ENCODE measurements around the gene USP30. TPM values are rescaled to one million over a fixed set of nuclear protein-coding genes. Genes with fewer than 3 reads are reported as not detected.

USP30 gene
- total and polyA plus RNA-seq, 9 of the 15 experiments (the other 6 are each of a cell fraction or from before 2014, with no cell fraction given), result 1.4 to 15.2 (median 7.0) TPM

DNA sequence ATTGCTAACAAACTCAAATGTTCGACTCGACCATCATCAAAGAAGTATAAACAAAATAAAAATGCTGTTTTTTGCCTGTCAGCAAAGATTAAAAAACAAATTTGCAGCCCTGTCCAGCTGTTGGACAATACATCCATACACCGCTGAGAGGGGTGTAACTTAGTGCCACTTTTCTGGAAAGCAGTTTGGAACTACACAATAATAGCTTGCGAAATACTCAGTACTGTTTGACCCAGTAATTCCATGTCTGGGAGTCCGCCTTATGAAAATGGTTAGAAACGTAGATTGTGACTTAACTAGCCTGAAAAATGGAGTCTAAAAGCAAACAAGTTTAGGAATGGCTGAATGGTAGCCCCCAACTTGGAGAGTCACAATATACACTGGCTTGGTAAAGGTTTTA lies 6.4 kb downstream of the USP30 start:
- no peak for FAIRE-seq
- BruUV-seq (replicated peaks), result no TSS peak

More for the DNA sequence above, 6.4 kb downstream of the USP30 start:
- CTCF ChIA-PET (ENCODE audit: low intra/inter-chr PET ratio), result interaction anchor here (0.6 kb wide), 1 partner anchor 76 kb away, joined by 3 read pairs; no protein-coding TSS in a partner anchor
- 69% methylated on average over 6 of the region's 6 CpGs for WGBS (ENCODE audit: insufficient coverage, low coverage, missing lambda C conversion rate)
- Histone ChIP-seq H3K27me3 (ENCODE audit: control insufficient read depth in 2 of 2, insufficient read depth in 2 of 2, low read length in 2 of 2) (no peaks in the 10 kb centered on the region), H3K4me2 (ENCODE audit: insufficient read depth, low read length) (no peak overlapping the region), H3K4me1 (replicated peaks in 1 of 2; ENCODE audit: control insufficient read depth in 2 of 2, insufficient read depth in 2 of 2, low read length in 2 of 2) (0 out of 5 replicates have a peak, but pooled peaks cover 0 to under 1% of the 10 kb centered on the region in 2 experiments), H2AFZ (ENCODE audit: low read depth, low read length) (no peak overlapping the region), H3K9me3 (replicated peaks; ENCODE audit: control insufficient read depth, insufficient read depth, low read depth, low read length) (no peaks in the 10 kb centered on the region), H3K27ac (ENCODE audit: extremely low read depth, low read depth, low read length) (no peak overlapping the region), H3K9ac (ENCODE audit: insufficient read depth in 1 of 2, low read depth in 2 of 2, low read length in 2 of 2) (no peak overlapping the region), H3K36me3 (ENCODE audit: control insufficient read depth, insufficient read depth, low read length) (peaks cover 9% of the 10 kb centered on the region; the same call in 2 of the 3 replicates), H3K79me2 (ENCODE audit: control insufficient read depth, insufficient read depth, low read length) (no peaks in the 10 kb centered on the region), H3K9me1 (ENCODE audit: control insufficient read depth, insufficient read depth, low read length) (no peaks in the 10 kb centered on the region), H4K20me1 (replicated peaks; ENCODE audit: control insufficient read depth, insufficient read depth, low read length) (no peaks in the 10 kb centered on the region), H3K4me3 (no peak overlapping the region)
- TF ChIP-seq, protein P1, sequence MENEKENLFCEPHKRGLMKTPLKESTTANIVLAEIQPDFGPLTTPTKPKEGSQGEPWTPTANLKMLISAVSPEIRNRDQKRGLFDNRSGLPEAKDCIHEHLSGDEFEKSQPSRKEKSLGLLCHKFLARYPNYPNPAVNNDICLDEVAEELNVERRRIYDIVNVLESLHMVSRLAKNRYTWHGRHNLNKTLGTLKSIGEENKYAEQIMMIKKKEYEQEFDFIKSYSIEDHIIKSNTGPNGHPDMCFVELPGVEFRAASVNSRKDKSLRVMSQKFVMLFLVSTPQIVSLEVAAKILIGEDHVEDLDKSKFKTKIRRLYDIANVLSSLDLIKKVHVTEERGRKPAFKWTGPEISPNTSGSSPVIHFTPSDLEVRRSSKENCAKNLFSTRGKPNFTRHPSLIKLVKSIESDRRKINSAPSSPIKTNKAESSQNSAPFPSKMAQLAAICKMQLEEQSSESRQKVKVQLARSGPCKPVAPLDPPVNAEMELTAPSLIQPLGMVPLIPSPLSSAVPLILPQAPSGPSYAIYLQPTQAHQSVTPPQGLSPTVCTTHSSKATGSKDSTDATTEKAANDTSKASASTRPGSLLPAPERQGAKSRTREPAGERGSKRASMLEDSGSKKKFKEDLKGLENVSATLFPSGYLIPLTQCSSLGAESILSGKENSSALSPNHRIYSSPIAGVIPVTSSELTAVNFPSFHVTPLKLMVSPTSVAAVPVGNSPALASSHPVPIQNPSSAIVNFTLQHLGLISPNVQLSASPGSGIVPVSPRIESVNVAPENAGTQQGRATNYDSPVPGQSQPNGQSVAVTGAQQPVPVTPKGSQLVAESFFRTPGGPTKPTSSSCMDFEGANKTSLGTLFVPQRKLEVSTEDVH (IDR thresholded peaks at IDR 0.05; ENCODE audit: low read depth, partially characterized antibody), result no peak
- TF ChIP-seq E2F4 (CRISPR knock-in tag; IDR thresholded peaks at IDR 0.05; ENCODE audit: low read depth) (no peak), ZNF316 (IDR thresholded peaks at IDR 0.05) (no peak), TCF3 (CRISPR knock-in tag; IDR thresholded peaks at IDR 0.05) (no peak), ZNF184 (CRISPR knock-in tag; IDR thresholded peaks at IDR 0.05) (no peak), MED1 (CRISPR knock-in tag; IDR thresholded peaks at IDR 0.05; ENCODE audit: borderline replicate concordance) (no peak)
- in situ Hi-C loops (cut with MboI), result no loop called here
- DNase-seq (ENCODE audit: extremely low read depth in 1 of 4, low spot score in 3 of 4) (no peak), ATAC-seq (no peak)
- intact Hi-C loops (cut with micrococcal nuclease), result no loop called here
- POLR2A ChIA-PET, result interaction anchor here (0.6 kb wide), 1 partner anchor 14 kb away, joined by 3 read pairs; no protein-coding TSS in a partner anchor

Data from K562 (cell line).